Effector CD4-positive, alpha-beta T cell (primary cell): ENCODE data around the gene DDX10.

ENCODE experiments used
- DNase-seq: peaks from one replicate; pipeline ENCODE4 v3.0.0-alpha.2; 2020

Gene DDX10

GRCh38 chr11:108662700-108663099 lies 2.2 kb upstream of the DDX10 start:
- DNase-seq: no peak

GRCh38 chr11:108663154-108663877 lies 1.6 kb upstream of the DDX10 start:
- no peak for DNase-seq

GRCh38 chr11:108666373-108666772 lies 1.5 kb downstream of the DDX10 start:
- DNase-seq: no peak

GRCh38 chr11:108669286-108669685 lies 4.4 kb downstream of the DDX10 start:
- no peak for DNase-seq

- DNase-seq: no peak
Observed at GRCh38 chr11:108669711-108670110, 4.8 kb downstream of the DDX10 start.

- no peak for DNase-seq
Observed at GRCh38 chr11:108670451-108670850, 5.6 kb downstream of the DDX10 start.

- no peak for DNase-seq
Observed at GRCh38 chr11:108672113-108672512, 7.2 kb downstream of the DDX10 start.

- no peak for DNase-seq
Observed at GRCh38 chr11:108672786-108673185, 7.9 kb downstream of the DDX10 start.

- no peak for DNase-seq
Observed at GRCh38 chr11:108679045-108679444, 14.2 kb downstream of the DDX10 start.

- DNase-seq: no peak
Observed at GRCh38 chr11:108680271-108680670, 15.4 kb downstream of the DDX10 start.

- DNase-seq: no peak
Observed at GRCh38 chr11:108685419-108686130, 20.7 kb downstream of the DDX10 start.

GRCh38 chr11:108693852-108694251 lies 29.0 kb downstream of the DDX10 start:
- DNase-seq: no peak

- no peak for DNase-seq
Observed at GRCh38 chr11:108694846-108695245, 30.0 kb downstream of the DDX10 start.

GRCh38 chr11:108697872-108698473 lies 33.1 kb downstream of the DDX10 start:
- DNase-seq: no peak

GRCh38 chr11:108698844-108699642 lies 34.2 kb downstream of the DDX10 start:
- no peak for DNase-seq

GRCh38 chr11:108703916-108704315 lies 39.0 kb downstream of the DDX10 start:
- no peak for DNase-seq

- DNase-seq: no peak
Observed at GRCh38 chr11:108705061-108705460, 40.2 kb downstream of the DDX10 start.

- no peak for DNase-seq
Observed at GRCh38 chr11:108708173-108708572, 43.3 kb downstream of the DDX10 start.

GRCh38 chr11:108709741-108710140 lies 44.9 kb downstream of the DDX10 start:
- DNase-seq: no peak

- DNase-seq: no peak
Observed at GRCh38 chr11:108713076-108713790, 48.4 kb downstream of the DDX10 start.

- DNase-seq: no peak
Observed at GRCh38 chr11:108715239-108715638, 50.4 kb downstream of the DDX10 start.

GRCh38 chr11:108718466-108718865 lies 53.6 kb downstream of the DDX10 start:
- no peak for DNase-seq
